Lung (tissue), 12 donors: ENCODE results near the gene LY6G6D. TPM values are rescaled to one million over a fixed set of nuclear protein-coding genes. Genes with fewer than 3 reads are reported as not detected.

ENCODE experiments used
- ATAC-seq: fragments of 200-7000 bp; cut with Tn5 transposase; one replicate; pipeline ENCODE4 v1.9.1; 2020; ENCODE audit warnings: moderate number of reproducible peaks; ENCODE audit not compliant: insufficient read depth, low FRiP score
- DNase-seq, 3 donors: peaks; one replicate each; pipeline ENCODE4 v3.0.0-alpha.2; 2013 to 2017
- H3K27ac ChIP-seq, 2 donors: one replicate each; pipeline ENCODE4 v1.5.1; 2013; ENCODE audit warnings: mild to moderate bottlenecking in 2 of 2, moderate library complexity in 2 of 2, control low read depth in 1 of 2, inconsistent platforms in 1 of 2, low read depth in 1 of 2, low read length in 1 of 2
- H3K27me3 ChIP-seq, 3 donors: one replicate each; pipeline ENCODE4 v1.5.1; 2013; ENCODE audit warnings: low read length in 2 of 3; ENCODE audit not compliant: control insufficient read depth in 3 of 3, insufficient read depth in 3 of 3
- H3K36me3 ChIP-seq, 4 donors: one replicate each; pipeline ENCODE4 v1.5.1; 2013; ENCODE audit warnings: low read length in 4 of 4, mild to moderate bottlenecking in 1 of 4, moderate library complexity in 1 of 4; ENCODE audit not compliant: control insufficient read depth in 4 of 4, insufficient read depth in 4 of 4
- H3K4me1 ChIP-seq, 5 donors: one replicate each; pipeline ENCODE4 v1.5.1; 2013; ENCODE audit warnings: low read length in 5 of 5, mild to moderate bottlenecking in 2 of 5, moderate library complexity in 1 of 5; ENCODE audit not compliant: control insufficient read depth in 5 of 5, insufficient read depth in 5 of 5
- H3K4me3 ChIP-seq: one replicate; pipeline ENCODE4 v1.5.1; 2013; ENCODE audit warnings: mild to moderate bottlenecking, control low read depth, moderate library complexity
- H3K9ac ChIP-seq, 2 donors: one replicate each; pipeline ENCODE4 v1.5.1; 2013; ENCODE audit warnings: low read length in 2 of 2, control low read depth in 1 of 2; ENCODE audit not compliant: insufficient read depth in 1 of 2
- H3K9me3 ChIP-seq, 4 donors: one replicate each; pipeline ENCODE4 v1.5.1; 2013; ENCODE audit warnings: low read length in 3 of 4, mild to moderate bottlenecking in 1 of 4, moderate library complexity in 1 of 4; ENCODE audit not compliant: control insufficient read depth in 4 of 4, insufficient read depth in 3 of 4
- CTCF ChIP-seq: IDR thresholded peaks from 2 replicates; pipeline ENCODE4 v1.5.1; 2012; ENCODE audit warnings: mild to moderate bottlenecking; ENCODE audit errors: control extremely low read depth, extremely low read depth
- WGBS, 2 donors: extraction: QIAGEN DNeasy Blood & Tissue Kit; methylation state at CpG; one replicate each; pipeline ENCODE4 v1.1.7; 2013; 5-methylcytosine and 5-hydroxymethylcytosine counted together
- polyA plus RNA-seq, 2 donors: library from polyadenylated mRNA; stranded (reverse); fragments of 200-250 nt; gene quantifications; one replicate each; pipeline ENCODE4 v1.2.1, GENCODE V29; 2013
- total RNA-seq, 2 donors: library from RNA; depleted of rRNA in 1 of 2; stranded (reverse); fragments of >200 nt in 1 of 2; gene quantifications; one replicate each; pipeline ENCODE4 v1.2.1, GENCODE V29; 2014 to 2021
- donor health status: control.
- donor health status: control.
- donor health status: Bipolar disorder and iron deficiency.
- donor health status: healthy.
- donor health status: DM: yes; HTN: yes; CAD: no.

Gene LY6G6D
- total and polyA plus RNA-seq, 4 donors = not detected

- DNase-seq = no peak
- WGBS, 2 donors = 17 to 29% methylated on average over 10 of the region's 10 CpGs
- TF ChIP-seq CTCF = no peak
These were observed 21.7 kb downstream of the LY6G6D start for GRCh38 chr6:31736768-31737314.

GRCh38 chr6:31737315-31737990 is 22.3 kb downstream of the LY6G6D start:
- no peak for TF ChIP-seq CTCF
- H3K9me3 ChIP-seq = no peaks in the 10 kb centered on the region
- 10 to 30% methylated on average over 7 of the region's 7 CpGs for WGBS, 2 donors
- H3K4me3 ChIP-seq = no peak overlapping the region
- no peaks in the 10 kb centered on the region for H3K27me3 ChIP-seq
- ATAC-seq (no peak), DNase-seq (peak; percentile 69 to 79 (median 70))
- H3K36me3 ChIP-seq = peaks cover 4 to 17% (median 11%) of the 10 kb centered on the region in 4 donors
- H3K9ac ChIP-seq = peak overlapping the region; percentile 20 to 78
- H3K4me1 ChIP-seq = peaks cover 0 to 45% (median 17%) of the 10 kb centered on the region in 5 donors
- peak overlapping the region; percentile 47 to 98 for H3K27ac ChIP-seq

More at GRCh38 chr6:31736768-31737314, 21.7 kb downstream of the LY6G6D start:
- H3K9me3 ChIP-seq = no peaks in the 10 kb centered on the region
- no peaks in the 10 kb centered on the region for H3K27me3 ChIP-seq
- peak overlapping the region; percentile 75 for H3K4me3 ChIP-seq
- H3K4me1 ChIP-seq = peaks cover 0 to 45% (median 17%) of the 10 kb centered on the region in 5 donors
- H3K27ac ChIP-seq = peak overlapping the region; percentile 87 to 98
- H3K36me3 ChIP-seq = peaks cover 8 to 21% (median 14%) of the 10 kb centered on the region in 4 donors
- no peak for ATAC-seq
- peak overlapping the region; percentile 82 to 92 for H3K9ac ChIP-seq

GRCh38 chr6:31737991-31738979 is 23.1 kb downstream of the LY6G6D start:
- Histone ChIP-seq H3K9ac (peak overlapping the region; percentile 20 to 78), H3K36me3 (peaks cover 4 to 14% (median 8%) of the 10 kb centered on the region in 4 donors), H3K9me3 (no peaks in the 10 kb centered on the region), H3K27me3 (no peaks in the 10 kb centered on the region), H3K4me3 (no peak overlapping the region), H3K4me1 (peaks cover 0 to 45% (median 17%) of the 10 kb centered on the region in 5 donors), H3K27ac (peak overlapping the region in 1 of 2 donors; percentile 93)
- TF ChIP-seq CTCF = peak; percentile 11
- no peak for ATAC-seq
- DNase-seq = peak; percentile 75 to 92 (median 81)
- 4 to 9% methylated on average over 6 of the region's 6 CpGs for WGBS, 2 donors
